WTC11 (cell line): Measurements from ENCODE around the gene FANCE. TPM values are rescaled to one million over a fixed set of nuclear protein-coding genes. Genes with fewer than 3 reads are reported as not detected.

Source experiments
- ESRRA ChIP-seq: sonication (generic); formaldehyde crosslinking; IDR thresholded peaks from 2 replicates; pipeline ENCODE4 v1.8.1; 2022; ENCODE audit warnings: mild to moderate bottlenecking, missing genetic modification reagents, borderline replicate concordance
- GRHL2 ChIP-seq: fragments of 250-450 bp; sonication (Bioruptor Pico); IDR thresholded peaks from 2 replicates; pipeline ENCODE4 v1.8.0; 2022; ENCODE audit warnings: mild to moderate bottlenecking, moderate library complexity; ENCODE audit not compliant: insufficient replicate concordance, severe bottlenecking
- JUN ChIP-seq: sonication (generic); formaldehyde crosslinking; IDR thresholded peaks from 2 replicates; pipeline ENCODE4 v1.8.0; 2023; ENCODE audit warnings: mild to moderate bottlenecking, missing genetic modification reagents
- NR3C1 ChIP-seq: sonication (generic); formaldehyde crosslinking; conservative IDR thresholded peaks from 2 replicates; pipeline ENCODE4 v1.8.1; 2023; ENCODE audit warnings: low read depth, mild to moderate bottlenecking, missing genetic modification reagents
- OVOL2 ChIP-seq: fragments of 250-450 bp; sonication (Bioruptor Pico); IDR thresholded peaks from 2 replicates; pipeline ENCODE4 v1.9.0; 2021; ENCODE audit warnings: mild to moderate bottlenecking, borderline replicate concordance
- SP1 ChIP-seq: sonication (generic); formaldehyde crosslinking; conservative IDR thresholded peaks from 2 replicates; pipeline ENCODE4 v1.8.1; 2022; ENCODE audit warnings: missing genetic modification reagents
- TP53 ChIP-seq: sonication (generic); formaldehyde crosslinking; IDR thresholded peaks from 2 replicates; pipeline ENCODE4 v1.8.1; 2023; ENCODE audit warnings: mild to moderate bottlenecking, missing genetic modification reagents
- ZBTB21 ChIP-seq: sonication (generic); formaldehyde crosslinking; IDR thresholded peaks from 2 replicates; pipeline ENCODE4 v1.8.1; 2023; ENCODE audit warnings: mild to moderate bottlenecking, missing genetic modification reagents, borderline replicate concordance
- ZNF121 ChIP-seq: sonication (generic); formaldehyde crosslinking; IDR thresholded peaks from 2 replicates; pipeline ENCODE4 v1.8.0; 2023; ENCODE audit warnings: missing genetic modification reagents
- ZNF138 ChIP-seq: sonication (generic); formaldehyde crosslinking; conservative IDR thresholded peaks from 2 replicates; pipeline ENCODE4 v1.8.1; 2022; ENCODE audit warnings: mild to moderate bottlenecking, moderate library complexity, missing genetic modification reagents
- ZNF232 ChIP-seq: sonication (generic); formaldehyde crosslinking; IDR thresholded peaks from 2 replicates; pipeline ENCODE4 v1.8.0; 2022; ENCODE audit warnings: mild to moderate bottlenecking, missing genetic modification reagents
- ZNF416 ChIP-seq: fragments of 250-450 bp; sonication (Bioruptor Pico); IDR thresholded peaks from 2 replicates; pipeline ENCODE4 v1.9.0; 2021; ENCODE audit warnings: mild to moderate bottlenecking, inconsistent platforms
- ZNF423 ChIP-seq: fragments of 250-450 bp; sonication (Bioruptor Pico); IDR thresholded peaks from 2 replicates; pipeline ENCODE4 v2.1.2; 2022; ENCODE audit warnings: mild to moderate bottlenecking, moderate library complexity
- total RNA-seq: library from RNA; stranded (reverse); gene quantifications from 3 replicates; pipeline ENCODE4 v1.2.3, GENCODE V29; 2021
- TF ChIP-seq, protein P1 (sequence below): sonication (generic); formaldehyde crosslinking; IDR thresholded peaks from 2 replicates; pipeline ENCODE4 v1.8.0; 2022; ENCODE audit warnings: missing genetic modification reagents
- TF ChIP-seq, protein P2 (sequence below): fragments of 250-450 bp; sonication (Bioruptor Pico); IDR thresholded peaks from 2 replicates; pipeline ENCODE4 v1.9.0; 2021; ENCODE audit warnings: moderate library complexity, mild to moderate bottlenecking, inconsistent platforms, borderline replicate concordance
- TF ChIP-seq, protein P3 (sequence below): sonication (generic); formaldehyde crosslinking; IDR thresholded peaks from 2 replicates; pipeline ENCODE4 v1.8.0; 2022; ENCODE audit warnings: mild to moderate bottlenecking, missing genetic modification reagents
- TF ChIP-seq, protein P4 (sequence below): fragments of 250-450 bp; sonication (Bioruptor Pico); IDR thresholded peaks from 2 replicates; pipeline ENCODE4 v1.9.0; 2021; ENCODE audit warnings: mild to moderate bottlenecking, borderline replicate concordance
- TF ChIP-seq, protein P5 (sequence below): sonication (generic); formaldehyde crosslinking; IDR thresholded peaks from 2 replicates; pipeline ENCODE4 v1.8.1; 2023; ENCODE audit warnings: mild to moderate bottlenecking, missing genetic modification reagents, borderline replicate concordance
- TF ChIP-seq, protein P6 (sequence below): sonication (generic); formaldehyde crosslinking; IDR thresholded peaks from 2 replicates; pipeline ENCODE4 v1.8.1; 2022; ENCODE audit warnings: low read depth, missing genetic modification reagents, borderline replicate concordance
- TF ChIP-seq, protein P7 (sequence below): fragments of 250-450 bp; sonication (Bioruptor Pico); IDR thresholded peaks from 2 replicates; pipeline ENCODE4 v1.8.0; 2021; ENCODE audit warnings: mild to moderate bottlenecking

The FANCE gene
- total RNA-seq, 1 experiment from 2014 or later, result 22.3 TPM

DNA sequence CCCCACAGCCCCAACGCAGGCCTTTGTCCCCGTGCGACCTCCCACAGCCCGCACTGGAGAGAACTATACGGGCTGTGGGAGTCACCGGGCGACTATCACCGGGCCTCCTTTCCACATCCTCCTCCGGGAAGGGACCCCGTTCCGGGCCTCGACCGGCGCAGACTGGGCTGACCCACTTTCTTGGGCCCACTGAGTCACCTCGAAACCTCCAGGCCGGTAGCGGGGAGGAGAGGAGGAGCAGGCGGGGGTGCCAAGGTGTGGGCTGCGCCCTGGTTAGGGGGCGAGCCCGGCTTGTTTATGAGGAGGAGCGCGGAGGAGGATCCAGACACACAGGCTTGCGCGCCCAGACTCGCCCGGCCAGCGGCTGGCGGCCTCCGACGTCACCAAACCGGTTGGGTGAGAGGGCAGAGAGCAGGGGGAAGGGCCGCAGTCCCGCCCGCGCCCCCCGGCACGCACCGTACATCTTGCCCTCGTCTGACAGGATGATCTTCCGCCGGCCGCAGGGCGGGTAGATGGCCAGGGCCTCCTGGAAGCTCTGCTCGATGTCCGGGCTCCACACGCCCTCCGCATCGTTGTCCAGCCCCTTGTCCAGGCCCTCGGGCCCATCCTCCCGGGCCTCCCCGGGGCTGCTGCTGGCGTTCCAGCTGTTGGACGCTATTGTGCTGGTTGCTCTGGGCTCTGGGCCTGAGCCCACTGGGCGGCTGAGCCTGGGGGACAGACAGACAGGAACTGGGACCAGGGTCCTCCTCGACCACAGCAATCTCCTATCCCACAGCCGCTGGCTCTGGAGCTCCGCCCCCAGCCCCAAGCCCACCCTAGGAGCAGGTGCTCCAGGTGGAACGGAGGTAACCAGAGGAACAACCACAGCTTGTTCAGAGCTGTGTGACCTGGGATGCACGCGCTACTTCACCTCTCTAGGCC, 34.1 kb downstream of the FANCE start (continued):
- TF ChIP-seq, protein P1, sequence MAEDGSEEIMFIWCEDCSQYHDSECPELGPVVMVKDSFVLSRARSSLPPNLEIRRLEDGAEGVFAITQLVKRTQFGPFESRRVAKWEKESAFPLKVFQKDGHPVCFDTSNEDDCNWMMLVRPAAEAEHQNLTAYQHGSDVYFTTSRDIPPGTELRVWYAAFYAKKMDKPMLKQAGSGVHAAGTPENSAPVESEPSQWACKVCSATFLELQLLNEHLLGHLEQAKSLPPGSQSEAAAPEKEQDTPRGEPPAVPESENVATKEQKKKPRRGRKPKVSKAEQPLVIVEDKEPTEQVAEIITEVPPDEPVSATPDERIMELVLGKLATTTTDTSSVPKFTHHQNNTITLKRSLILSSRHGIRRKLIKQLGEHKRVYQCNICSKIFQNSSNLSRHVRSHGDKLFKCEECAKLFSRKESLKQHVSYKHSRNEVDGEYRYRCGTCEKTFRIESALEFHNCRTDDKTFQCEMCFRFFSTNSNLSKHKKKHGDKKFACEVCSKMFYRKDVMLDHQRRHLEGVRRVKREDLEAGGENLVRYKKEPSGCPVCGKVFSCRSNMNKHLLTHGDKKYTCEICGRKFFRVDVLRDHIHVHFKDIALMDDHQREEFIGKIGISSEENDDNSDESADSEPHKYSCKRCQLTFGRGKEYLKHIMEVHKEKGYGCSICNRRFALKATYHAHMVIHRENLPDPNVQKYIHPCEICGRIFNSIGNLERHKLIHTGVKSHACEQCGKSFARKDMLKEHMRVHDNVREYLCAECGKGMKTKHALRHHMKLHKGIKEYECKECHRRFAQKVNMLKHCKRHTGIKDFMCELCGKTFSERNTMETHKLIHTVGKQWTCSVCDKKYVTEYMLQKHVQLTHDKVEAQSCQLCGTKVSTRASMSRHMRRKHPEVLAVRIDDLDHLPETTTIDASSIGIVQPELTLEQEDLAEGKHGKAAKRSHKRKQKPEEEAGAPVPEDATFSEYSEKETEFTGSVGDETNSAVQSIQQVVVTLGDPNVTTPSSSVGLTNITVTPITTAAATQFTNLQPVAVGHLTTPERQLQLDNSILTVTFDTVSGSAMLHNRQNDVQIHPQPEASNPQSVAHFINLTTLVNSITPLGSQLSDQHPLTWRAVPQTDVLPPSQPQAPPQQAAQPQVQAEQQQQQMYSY (CRISPR knock-in tag), result peak; percentile 43; the same call in 1 of the 2 replicates
- TF ChIP-seq ESRRA (CRISPR knock-in tag) (0 out of 2 replicates have a peak, but pooled peaks have one; percentile 26), ZNF121 (CRISPR knock-in tag) (peak; percentile 61; the same call in 1 of the 2 replicates), OVOL2 (CRISPR knock-in tag) (no peak), SP1 (CRISPR knock-in tag) (peak; percentile 63; the same call in 1 of the 2 replicates), ZNF416 (CRISPR knock-in tag) (0 out of 2 replicates have a peak, but pooled peaks have one; percentile 55), ZNF423 (CRISPR knock-in tag) (peak; percentile 34; the same call in 1 of the 2 replicates), TP53 (CRISPR knock-in tag) (0 out of 2 replicates have a peak, but pooled peaks have one; percentile 31), ZNF232 (CRISPR knock-in tag) (no peak), ZNF138 (CRISPR knock-in tag) (0 out of 2 replicates have a peak, but pooled peaks have one; percentile 43), JUN (CRISPR knock-in tag) (no peak), NR3C1 (CRISPR knock-in tag) (no peak; the same call in 1 of the 2 replicates), GRHL2 (CRISPR knock-in tag) (no peak), ZBTB21 (peak; percentile 53; the same call in 1 of the 2 replicates)
- TF ChIP-seq, protein P2, sequence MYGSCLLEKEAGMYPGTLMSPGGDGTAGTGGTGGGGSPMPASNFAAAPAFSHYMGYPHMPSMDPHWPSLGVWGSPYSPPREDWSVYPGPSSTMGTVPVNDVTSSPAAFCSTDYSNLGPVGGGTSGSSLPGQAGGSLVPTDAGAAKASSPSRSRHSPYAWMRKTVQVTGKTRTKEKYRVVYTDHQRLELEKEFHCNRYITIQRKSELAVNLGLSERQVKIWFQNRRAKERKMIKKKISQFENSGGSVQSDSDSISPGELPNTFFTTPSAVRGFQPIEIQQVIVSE, result no peak
- TF ChIP-seq, protein P3, sequence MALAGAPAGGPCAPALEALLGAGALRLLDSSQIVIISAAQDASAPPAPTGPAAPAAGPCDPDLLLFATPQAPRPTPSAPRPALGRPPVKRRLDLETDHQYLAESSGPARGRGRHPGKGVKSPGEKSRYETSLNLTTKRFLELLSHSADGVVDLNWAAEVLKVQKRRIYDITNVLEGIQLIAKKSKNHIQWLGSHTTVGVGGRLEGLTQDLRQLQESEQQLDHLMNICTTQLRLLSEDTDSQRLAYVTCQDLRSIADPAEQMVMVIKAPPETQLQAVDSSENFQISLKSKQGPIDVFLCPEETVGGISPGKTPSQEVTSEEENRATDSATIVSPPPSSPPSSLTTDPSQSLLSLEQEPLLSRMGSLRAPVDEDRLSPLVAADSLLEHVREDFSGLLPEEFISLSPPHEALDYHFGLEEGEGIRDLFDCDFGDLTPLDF (CRISPR knock-in tag), result no peak
- TF ChIP-seq, protein P4, sequence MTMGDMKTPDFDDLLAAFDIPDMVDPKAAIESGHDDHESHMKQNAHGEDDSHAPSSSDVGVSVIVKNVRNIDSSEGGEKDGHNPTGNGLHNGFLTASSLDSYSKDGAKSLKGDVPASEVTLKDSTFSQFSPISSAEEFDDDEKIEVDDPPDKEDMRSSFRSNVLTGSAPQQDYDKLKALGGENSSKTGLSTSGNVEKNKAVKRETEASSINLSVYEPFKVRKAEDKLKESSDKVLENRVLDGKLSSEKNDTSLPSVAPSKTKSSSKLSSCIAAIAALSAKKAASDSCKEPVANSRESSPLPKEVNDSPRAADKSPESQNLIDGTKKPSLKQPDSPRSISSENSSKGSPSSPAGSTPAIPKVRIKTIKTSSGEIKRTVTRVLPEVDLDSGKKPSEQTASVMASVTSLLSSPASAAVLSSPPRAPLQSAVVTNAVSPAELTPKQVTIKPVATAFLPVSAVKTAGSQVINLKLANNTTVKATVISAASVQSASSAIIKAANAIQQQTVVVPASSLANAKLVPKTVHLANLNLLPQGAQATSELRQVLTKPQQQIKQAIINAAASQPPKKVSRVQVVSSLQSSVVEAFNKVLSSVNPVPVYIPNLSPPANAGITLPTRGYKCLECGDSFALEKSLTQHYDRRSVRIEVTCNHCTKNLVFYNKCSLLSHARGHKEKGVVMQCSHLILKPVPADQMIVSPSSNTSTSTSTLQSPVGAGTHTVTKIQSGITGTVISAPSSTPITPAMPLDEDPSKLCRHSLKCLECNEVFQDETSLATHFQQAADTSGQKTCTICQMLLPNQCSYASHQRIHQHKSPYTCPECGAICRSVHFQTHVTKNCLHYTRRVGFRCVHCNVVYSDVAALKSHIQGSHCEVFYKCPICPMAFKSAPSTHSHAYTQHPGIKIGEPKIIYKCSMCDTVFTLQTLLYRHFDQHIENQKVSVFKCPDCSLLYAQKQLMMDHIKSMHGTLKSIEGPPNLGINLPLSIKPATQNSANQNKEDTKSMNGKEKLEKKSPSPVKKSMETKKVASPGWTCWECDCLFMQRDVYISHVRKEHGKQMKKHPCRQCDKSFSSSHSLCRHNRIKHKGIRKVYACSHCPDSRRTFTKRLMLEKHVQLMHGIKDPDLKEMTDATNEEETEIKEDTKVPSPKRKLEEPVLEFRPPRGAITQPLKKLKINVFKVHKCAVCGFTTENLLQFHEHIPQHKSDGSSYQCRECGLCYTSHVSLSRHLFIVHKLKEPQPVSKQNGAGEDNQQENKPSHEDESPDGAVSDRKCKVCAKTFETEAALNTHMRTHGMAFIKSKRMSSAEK (CRISPR knock-in tag), result no peak
- TF ChIP-seq, protein P5, sequence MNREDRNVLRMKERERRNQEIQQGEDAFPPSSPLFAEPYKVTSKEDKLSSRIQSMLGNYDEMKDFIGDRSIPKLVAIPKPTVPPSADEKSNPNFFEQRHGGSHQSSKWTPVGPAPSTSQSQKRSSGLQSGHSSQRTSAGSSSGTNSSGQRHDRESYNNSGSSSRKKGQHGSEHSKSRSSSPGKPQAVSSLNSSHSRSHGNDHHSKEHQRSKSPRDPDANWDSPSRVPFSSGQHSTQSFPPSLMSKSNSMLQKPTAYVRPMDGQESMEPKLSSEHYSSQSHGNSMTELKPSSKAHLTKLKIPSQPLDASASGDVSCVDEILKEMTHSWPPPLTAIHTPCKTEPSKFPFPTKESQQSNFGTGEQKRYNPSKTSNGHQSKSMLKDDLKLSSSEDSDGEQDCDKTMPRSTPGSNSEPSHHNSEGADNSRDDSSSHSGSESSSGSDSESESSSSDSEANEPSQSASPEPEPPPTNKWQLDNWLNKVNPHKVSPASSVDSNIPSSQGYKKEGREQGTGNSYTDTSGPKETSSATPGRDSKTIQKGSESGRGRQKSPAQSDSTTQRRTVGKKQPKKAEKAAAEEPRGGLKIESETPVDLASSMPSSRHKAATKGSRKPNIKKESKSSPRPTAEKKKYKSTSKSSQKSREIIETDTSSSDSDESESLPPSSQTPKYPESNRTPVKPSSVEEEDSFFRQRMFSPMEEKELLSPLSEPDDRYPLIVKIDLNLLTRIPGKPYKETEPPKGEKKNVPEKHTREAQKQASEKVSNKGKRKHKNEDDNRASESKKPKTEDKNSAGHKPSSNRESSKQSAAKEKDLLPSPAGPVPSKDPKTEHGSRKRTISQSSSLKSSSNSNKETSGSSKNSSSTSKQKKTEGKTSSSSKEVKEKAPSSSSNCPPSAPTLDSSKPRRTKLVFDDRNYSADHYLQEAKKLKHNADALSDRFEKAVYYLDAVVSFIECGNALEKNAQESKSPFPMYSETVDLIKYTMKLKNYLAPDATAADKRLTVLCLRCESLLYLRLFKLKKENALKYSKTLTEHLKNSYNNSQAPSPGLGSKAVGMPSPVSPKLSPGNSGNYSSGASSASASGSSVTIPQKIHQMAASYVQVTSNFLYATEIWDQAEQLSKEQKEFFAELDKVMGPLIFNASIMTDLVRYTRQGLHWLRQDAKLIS (CRISPR knock-in tag), result peak; percentile 30; the same call in 1 of the 2 replicates
- TF ChIP-seq, protein P6, sequence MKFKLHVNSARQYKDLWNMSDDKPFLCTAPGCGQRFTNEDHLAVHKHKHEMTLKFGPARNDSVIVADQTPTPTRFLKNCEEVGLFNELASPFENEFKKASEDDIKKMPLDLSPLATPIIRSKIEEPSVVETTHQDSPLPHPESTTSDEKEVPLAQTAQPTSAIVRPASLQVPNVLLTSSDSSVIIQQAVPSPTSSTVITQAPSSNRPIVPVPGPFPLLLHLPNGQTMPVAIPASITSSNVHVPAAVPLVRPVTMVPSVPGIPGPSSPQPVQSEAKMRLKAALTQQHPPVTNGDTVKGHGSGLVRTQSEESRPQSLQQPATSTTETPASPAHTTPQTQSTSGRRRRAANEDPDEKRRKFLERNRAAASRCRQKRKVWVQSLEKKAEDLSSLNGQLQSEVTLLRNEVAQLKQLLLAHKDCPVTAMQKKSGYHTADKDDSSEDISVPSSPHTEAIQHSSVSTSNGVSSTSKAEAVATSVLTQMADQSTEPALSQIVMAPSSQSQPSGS (CRISPR knock-in tag), result no peak
- TF ChIP-seq, protein P7, sequence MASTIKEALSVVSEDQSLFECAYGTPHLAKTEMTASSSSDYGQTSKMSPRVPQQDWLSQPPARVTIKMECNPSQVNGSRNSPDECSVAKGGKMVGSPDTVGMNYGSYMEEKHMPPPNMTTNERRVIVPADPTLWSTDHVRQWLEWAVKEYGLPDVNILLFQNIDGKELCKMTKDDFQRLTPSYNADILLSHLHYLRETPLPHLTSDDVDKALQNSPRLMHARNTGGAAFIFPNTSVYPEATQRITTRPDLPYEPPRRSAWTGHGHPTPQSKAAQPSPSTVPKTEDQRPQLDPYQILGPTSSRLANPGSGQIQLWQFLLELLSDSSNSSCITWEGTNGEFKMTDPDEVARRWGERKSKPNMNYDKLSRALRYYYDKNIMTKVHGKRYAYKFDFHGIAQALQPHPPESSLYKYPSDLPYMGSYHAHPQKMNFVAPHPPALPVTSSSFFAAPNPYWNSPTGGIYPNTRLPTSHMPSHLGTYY (CRISPR knock-in tag), result no peak
